HG03139 (cell line): ENCODE results near the gene REG3A.

Experiments used
- ATAC-seq: cut with Tn5 transposase; IDR thresholded peaks from one replicate; pipeline ENCODE4 v1.9.1; 2021; ENCODE audit not compliant: unreplicated experiment

Gene REG3A

GRCh38 chr2:79159653-79160052, at the start of gene REG3A:
REG3A (minus strand) TSS chr2:79159753; CDS start chr2:79159405, 348 bp downstream.
- ATAC-seq, result no peak

GRCh38 chr2:79200762-79201161, 41.2 kb upstream of the REG3A start:
- ATAC-seq, result no peak

- no peak for ATAC-seq
These were observed 32.3 kb upstream of the REG3A start for GRCh38 chr2:79191816-79192215.

- ATAC-seq, result no peak
These were observed 31.5 kb upstream of the REG3A start for GRCh38 chr2:79191081-79191480.

- ATAC-seq, result no peak
These were observed 29.9 kb upstream of the REG3A start for GRCh38 chr2:79189465-79189864.

- no peak for ATAC-seq
These were observed 22.1 kb upstream of the REG3A start for GRCh38 chr2:79181617-79182016.

GRCh38 chr2:79180092-79180491, 20.5 kb upstream of the REG3A start:
- no peak for ATAC-seq

- ATAC-seq, result no peak
These were observed 19.5 kb upstream of the REG3A start for GRCh38 chr2:79179036-79179435.

GRCh38 chr2:79178076-79178674, 18.6 kb upstream of the REG3A start:
- ATAC-seq, result no peak

GRCh38 chr2:79171348-79171958, 11.9 kb upstream of the REG3A start:
- no peak for ATAC-seq

GRCh38 chr2:79162801-79163200, 3.2 kb upstream of the REG3A start:
- ATAC-seq, result no peak

GRCh38 chr2:79162132-79162531, 2.6 kb upstream of the REG3A start:
- ATAC-seq, result no peak

GRCh38 chr2:79159030-79159429, 523 bp downstream of the REG3A start:
- no peak for ATAC-seq

GRCh38 chr2:79155826-79156476, 3.6 kb downstream of the REG3A start:
- ATAC-seq, result no peak

- no peak for ATAC-seq
These were observed 20.1 kb downstream of the REG3A start for GRCh38 chr2:79139423-79139822.

- ATAC-seq, result no peak
These were observed 21.2 kb downstream of the REG3A start for GRCh38 chr2:79138385-79138784.

- ATAC-seq, result no peak
These were observed 27.9 kb downstream of the REG3A start for GRCh38 chr2:79131687-79132086.

GRCh38 chr2:79129804-79130203, 29.7 kb downstream of the REG3A start:
- no peak for ATAC-seq

- ATAC-seq, result no peak
These were observed 30.3 kb downstream of the REG3A start for GRCh38 chr2:79129260-79129659.

- ATAC-seq, result no peak
These were observed 31.1 kb downstream of the REG3A start for GRCh38 chr2:79128406-79128805.

GRCh38 chr2:79125721-79125985, 33.9 kb downstream of the REG3A start:
- ATAC-seq, result no peak

- no peak for ATAC-seq
These were observed 34.4 kb downstream of the REG3A start for GRCh38 chr2:79124907-79125720.
